SKM-1 (cell line): ENCODE results near the gene HCFC1.

ENCODE experiments used
- DNase-seq: peaks from one replicate; lab custom pipeline; 2025; ENCODE audit not compliant: unreplicated experiment; lab: John Stamatoyannopoulos, UW

The HCFC1 gene

GRCh38 chrX:153925739-153926551, 45.7 kb downstream of the HCFC1 start, which contains the start of gene ARHGAP4:
TSS of gene ARHGAP4 (minus strand) at chrX:153926264. CDS start at chrX:153926202, 62 bp downstream.
- DNase-seq: no peak

- no peak for DNase-seq
Observed at GRCh38 chrX:153925387-153925738, 46.3 kb downstream of the HCFC1 start.

- DNase-seq: no peak
Observed at GRCh38 chrX:153924149-153924861, 47.3 kb downstream of the HCFC1 start.

- DNase-seq: no peak
Observed at GRCh38 chrX:153922932-153923857, 48.4 kb downstream of the HCFC1 start.

GRCh38 chrX:153921511-153922446, 49.8 kb downstream of the HCFC1 start:
- DNase-seq: no peak

GRCh38 chrX:153921070-153921469, 50.5 kb downstream of the HCFC1 start:
- DNase-seq: no peak

- DNase-seq: no peak
Observed at GRCh38 chrX:153920546-153920945, 51.1 kb downstream of the HCFC1 start.

GRCh38 chrX:153919281-153919680, 52.3 kb downstream of the HCFC1 start:
- no peak for DNase-seq

GRCh38 chrX:153917869-153918268, 53.7 kb downstream of the HCFC1 start:
- DNase-seq: no peak

- no peak for DNase-seq
Observed at GRCh38 chrX:153913701-153914100, 57.9 kb downstream of the HCFC1 start.

- DNase-seq: no peak
Observed at GRCh38 chrX:153913211-153913610, 58.4 kb downstream of the HCFC1 start.

- no peak for DNase-seq
Observed at GRCh38 chrX:153911798-153912197, 59.8 kb downstream of the HCFC1 start.

GRCh38 chrX:153910446-153910845, 61.2 kb downstream of the HCFC1 start:
- no peak for DNase-seq

- no peak for DNase-seq
Observed at GRCh38 chrX:153909980-153910360, 61.6 kb downstream of the HCFC1 start.

GRCh38 chrX:153909024-153909979, 62.3 kb downstream of the HCFC1 start:
- no peak for DNase-seq

GRCh38 chrX:153908219-153908860, 63.3 kb downstream of the HCFC1 start:
- DNase-seq: no peak

- DNase-seq: no peak
Observed at GRCh38 chrX:153907456-153907855, 64.2 kb downstream of the HCFC1 start.

GRCh38 chrX:153906126-153906917, 65.3 kb downstream of the HCFC1 start:
- DNase-seq: no peak
